Naive B cell (primary cell): ENCODE results near the gene TAOK1. TPM values are rescaled to one million over a fixed set of nuclear protein-coding genes. Genes with fewer than 3 reads are reported as not detected.
A peak's percentile ranks its signal among the peaks of the same experiment; 100 is the strongest.

Experiments
- ATAC-seq, 2 donors: fragments of 150-1000 bp; cut with Tn5 transposase; 2 replicates each; pipeline ENCODE4 v1.10.0; 2021; ENCODE audit warnings: low read depth in 2 of 2, mild to moderate bottlenecking in 2 of 2, moderate library complexity in 2 of 2
- DNase-seq: peaks from one replicate; pipeline ENCODE4 v3.0.0; 2022
- H3K27ac Mint-ChIP-seq, 6 donors: one replicate each; pipeline ENCODE4 v1.8.0; 2020 to 2022; ENCODE audit warnings: mild to moderate bottlenecking in 6 of 6, mixed read lengths in 6 of 6, moderate library complexity in 5 of 6, inconsistent platforms in 2 of 6
- H3K27me3 Mint-ChIP-seq, 3 donors: one replicate each; pipeline ENCODE4 v1.8.0; 2021 to 2022; ENCODE audit warnings: mixed read lengths in 3 of 3, mild to moderate bottlenecking in 1 of 3
- H3K36me3 Mint-ChIP-seq, 2 donors: one replicate each; pipeline ENCODE4 v1.8.0; 2020 to 2022; ENCODE audit warnings: mixed read lengths in 2 of 2, inconsistent platforms in 1 of 2, mild to moderate bottlenecking in 1 of 2
- H3K4me1 Mint-ChIP-seq, 3 donors: one replicate each; pipeline ENCODE4 v1.8.0; 2020 to 2022; ENCODE audit warnings: mixed read lengths in 3 of 3, inconsistent platforms in 1 of 3, mild to moderate bottlenecking in 1 of 3, moderate library complexity in 1 of 3
- H3K4me3 Mint-ChIP-seq, 8 donors: one replicate each; pipeline ENCODE4 v1.8.0; 2020 to 2022; ENCODE audit warnings: mild to moderate bottlenecking in 8 of 8, mixed read lengths in 8 of 8, moderate library complexity in 8 of 8, inconsistent platforms in 2 of 8
- H3K9me3 Mint-ChIP-seq, 7 donors: one replicate each; pipeline ENCODE4 v1.8.0; 2020 to 2022; ENCODE audit warnings: mixed read lengths in 7 of 7, mild to moderate bottlenecking in 5 of 7, inconsistent platforms in 2 of 7, moderate library complexity in 1 of 7
- polyA plus RNA-seq, 6 donors: library from polyadenylated mRNA; unstranded; fragments of 300-500 nt; fragmentation: Illumina TruSeq; gene quantifications; one replicate each; pipeline ENCODE4 v1.2.3, GENCODE V29; 2021; ENCODE audit warnings: low read depth in 6 of 6

The TAOK1 gene
- polyA plus RNA-seq, 6 donors from 2014 or later = 0.06 to 6.9 (median 3.8) TPM

DNA sequence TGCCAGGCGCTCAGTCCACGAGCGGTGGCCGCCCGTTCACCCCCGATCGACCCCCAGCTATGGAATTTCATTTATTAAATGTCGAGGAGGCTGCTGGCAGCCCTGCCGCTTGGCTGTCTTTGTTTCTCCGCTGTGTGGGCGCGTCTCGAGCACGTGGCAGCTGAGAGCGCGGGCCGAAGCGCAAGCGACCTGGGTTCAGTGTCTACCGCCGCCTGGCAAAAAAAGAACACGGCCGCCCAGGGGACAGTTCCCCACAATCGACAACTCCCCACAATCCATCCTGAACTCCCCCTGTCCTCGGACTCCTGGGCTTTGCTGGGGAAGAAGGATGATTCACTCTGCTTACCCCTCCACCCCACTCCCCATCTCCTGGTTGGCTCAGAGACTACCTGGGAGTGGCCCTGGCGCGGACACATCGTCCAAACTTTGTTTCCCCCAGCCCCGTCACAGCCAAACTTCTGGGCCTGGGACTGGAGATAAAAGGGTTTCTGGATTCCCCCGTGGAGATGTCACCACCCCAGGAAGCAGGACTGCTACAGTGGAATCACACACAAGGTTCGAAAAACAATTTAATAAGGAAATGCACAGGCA lies 201.1 kb downstream of the TAOK1 start:
- H3K27ac Mint-ChIP-seq = peak overlapping the region in 1 of 6 donors; percentile 19
- H3K4me1 Mint-ChIP-seq = peaks cover 35 to 66% (median 55%) of the 10 kb centered on the region in 3 donors
- no peaks in the 10 kb centered on the region for H3K36me3 Mint-ChIP-seq
- peak; percentile 28 for DNase-seq
- H3K9me3 Mint-ChIP-seq = no peaks in the 10 kb centered on the region
- peaks cover 0 to 10% (median 0%) of the 10 kb centered on the region in 3 donors for H3K27me3 Mint-ChIP-seq
- peak overlapping the region; percentile 84 to 94 (median 88) for H3K4me3 Mint-ChIP-seq
- ATAC-seq = no peak

DNA sequence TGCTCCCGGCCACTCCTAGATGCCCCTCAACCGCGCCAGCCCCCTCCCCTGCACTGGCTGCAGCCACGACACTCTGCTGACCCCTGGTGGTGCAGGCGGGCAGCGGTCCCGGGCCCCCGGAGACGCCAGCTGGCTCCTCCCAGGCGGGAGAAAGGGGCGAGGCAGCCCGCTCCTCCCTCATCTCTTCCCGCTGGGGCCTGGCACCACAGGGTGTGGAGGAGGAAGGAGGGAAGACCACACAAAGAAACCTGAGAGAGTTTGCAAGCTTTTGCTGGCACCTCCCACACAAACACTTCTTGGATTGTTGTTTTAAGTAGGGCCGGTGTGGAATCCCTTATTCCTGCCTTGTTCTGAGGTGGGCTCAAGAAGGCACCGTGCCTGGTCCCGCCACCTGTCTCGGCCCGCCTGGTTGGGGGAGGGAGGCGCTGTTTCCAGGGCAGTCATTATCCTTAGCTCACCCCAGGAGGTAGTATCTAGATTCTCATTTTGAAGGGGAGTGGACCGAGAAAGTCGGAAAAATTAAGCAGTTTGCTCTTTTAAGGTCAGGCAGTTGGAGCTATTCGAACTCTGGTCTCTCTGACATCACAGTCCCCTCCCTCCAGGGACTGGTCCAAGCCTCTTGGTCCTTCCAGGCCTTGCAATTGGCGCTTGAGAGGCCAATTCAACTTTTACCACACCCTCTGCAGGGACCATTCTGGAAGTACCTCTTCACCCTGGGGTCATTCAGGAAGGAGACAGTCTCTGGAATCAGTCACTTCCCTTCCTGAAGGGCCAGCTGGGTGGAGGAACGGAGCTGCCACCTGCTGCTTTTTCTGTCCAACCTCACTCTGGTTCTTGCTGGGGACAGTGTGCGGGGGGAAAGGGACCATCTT lies 201.8 kb downstream of the TAOK1 start:
- Mint-ChIP-seq H3K27me3 (peaks cover 0 to 10% (median 0%) of the 10 kb centered on the region in 3 donors), H3K4me3 (peak overlapping the region; percentile 84 to 94 (median 90)), H3K4me1 (peaks cover 35 to 59% (median 48%) of the 10 kb centered on the region in 3 donors), H3K9me3 (no peaks in the 10 kb centered on the region), H3K36me3 (no peaks in the 10 kb centered on the region), H3K27ac (peak overlapping the region in 3 of 6 donors; percentile 38 to 82 (median 41))
- DNase-seq (peak; percentile 77), ATAC-seq (peak; percentile 47 to 49)

DNA sequence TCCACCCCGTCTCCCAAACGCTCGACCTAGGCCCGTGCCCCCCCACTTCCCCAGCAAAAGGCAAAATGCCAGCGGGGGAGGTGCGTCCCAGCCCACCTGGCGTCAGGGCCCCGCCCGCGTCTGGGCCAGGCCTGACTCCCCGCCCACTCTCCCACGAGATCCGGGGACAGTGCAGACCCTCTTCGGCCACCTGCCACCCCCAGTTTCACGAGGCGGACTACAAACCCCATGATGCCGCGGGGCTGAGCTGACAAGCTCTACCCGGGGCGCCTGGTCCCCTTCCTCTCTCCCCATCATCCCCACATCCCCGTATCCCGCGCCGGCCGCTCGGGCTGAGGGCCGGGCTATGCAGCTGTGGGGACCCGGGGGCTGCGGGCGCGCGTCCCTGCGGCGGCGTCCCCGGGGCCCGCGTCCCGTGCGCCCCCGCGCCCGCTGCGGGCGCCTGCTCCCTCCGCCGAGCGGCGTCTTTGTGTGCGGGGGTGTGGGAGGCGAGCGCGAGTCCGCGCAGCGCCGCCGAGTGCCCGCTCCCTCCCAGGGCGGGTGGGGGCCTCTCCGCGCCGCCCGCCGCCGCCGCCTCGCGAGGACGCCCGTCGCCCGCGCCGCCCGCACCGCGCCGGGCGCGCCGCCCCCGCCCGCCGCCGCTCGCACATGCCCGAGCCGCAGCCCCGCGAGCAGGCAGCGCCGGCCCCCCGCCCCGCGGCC lies 202.8 kb downstream of the TAOK1 start, which contains the start of gene ANKRD13B:
Gene ANKRD13B (plus strand): TSS at position 283 of the 702 bp plus-strand sequence. CDS start 490 bp downstream, outside the sequence.
- ATAC-seq = peak in 1 of 2 donors; percentile 6
- no peaks in the 10 kb centered on the region for H3K36me3 Mint-ChIP-seq
- H3K9me3 Mint-ChIP-seq = no peaks in the 10 kb centered on the region
- H3K4me3 Mint-ChIP-seq = peak within 1 kb of the TSS; percentile 84 to 94 (median 90)
- peaks cover 28 to 49% (median 38%) of the 10 kb centered on the region in 3 donors for H3K4me1 Mint-ChIP-seq
- H3K27me3 Mint-ChIP-seq = peaks cover 0 to 10% (median 0%) of the 10 kb centered on the region in 3 donors
- peak within 1 kb of the TSS in 4 of 6 donors; percentile 38 to 82 (median 55) for H3K27ac Mint-ChIP-seq
- DNase-seq = peak; percentile 34

DNA sequence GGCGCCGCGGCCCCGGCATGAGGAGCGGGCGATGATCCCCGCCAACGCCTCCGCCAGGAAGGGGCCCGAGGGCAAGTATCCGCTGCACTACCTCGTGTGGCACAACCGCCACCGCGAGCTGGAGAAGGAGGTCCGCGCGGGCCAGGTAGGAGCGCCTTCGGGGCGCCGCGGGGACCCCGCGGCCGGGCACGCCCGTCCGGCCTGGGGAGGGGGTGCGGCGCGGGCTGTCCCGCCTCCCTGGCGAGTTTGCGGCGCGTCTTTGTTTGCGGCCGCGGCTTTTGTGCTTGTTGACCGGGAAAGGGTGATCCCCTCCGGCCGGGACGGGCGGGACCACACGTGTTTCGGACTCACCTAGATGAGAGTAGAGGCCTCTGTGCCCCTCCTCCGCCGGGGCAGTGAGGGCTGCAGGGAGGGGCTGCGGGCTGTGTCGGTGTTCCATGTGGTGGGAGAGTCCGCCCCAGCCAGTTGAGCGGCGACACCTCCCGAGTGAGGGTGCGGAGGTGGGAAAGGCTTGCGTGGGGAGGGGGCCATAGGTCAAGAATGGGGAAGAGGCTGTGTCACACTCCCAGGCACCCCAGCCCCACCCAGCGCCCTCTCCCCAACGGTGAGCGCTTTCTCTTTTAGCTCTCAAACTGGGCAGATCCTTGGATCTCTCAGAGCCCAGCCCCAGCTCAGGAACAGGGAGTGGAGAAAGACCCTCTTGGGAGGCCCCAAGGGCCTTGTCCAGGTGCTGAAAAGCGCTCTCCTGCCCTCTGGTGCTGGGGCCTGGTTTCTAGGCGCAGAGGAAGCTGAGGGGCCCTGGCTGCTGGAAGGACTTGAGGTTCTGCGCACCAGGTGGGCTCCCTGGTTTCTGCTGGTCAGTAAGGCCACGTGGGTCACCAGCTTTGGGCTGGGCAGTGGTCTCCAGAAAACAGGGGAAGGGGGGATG lies 203.7 kb downstream of the TAOK1 start:
- H3K4me1 Mint-ChIP-seq = peaks cover 24 to 44% (median 34%) of the 10 kb centered on the region in 3 donors
- peak overlapping the region in 1 of 6 donors; percentile 33 for H3K27ac Mint-ChIP-seq
- DNase-seq = no peak
- no peak for ATAC-seq
- H3K9me3 Mint-ChIP-seq = no peaks in the 10 kb centered on the region
- peak overlapping the region; percentile 71 to 90 (median 84) for H3K4me3 Mint-ChIP-seq
- H3K36me3 Mint-ChIP-seq = no peaks in the 10 kb centered on the region
- H3K27me3 Mint-ChIP-seq = peaks cover 0 to 10% (median 0%) of the 10 kb centered on the region in 3 donors

DNA sequence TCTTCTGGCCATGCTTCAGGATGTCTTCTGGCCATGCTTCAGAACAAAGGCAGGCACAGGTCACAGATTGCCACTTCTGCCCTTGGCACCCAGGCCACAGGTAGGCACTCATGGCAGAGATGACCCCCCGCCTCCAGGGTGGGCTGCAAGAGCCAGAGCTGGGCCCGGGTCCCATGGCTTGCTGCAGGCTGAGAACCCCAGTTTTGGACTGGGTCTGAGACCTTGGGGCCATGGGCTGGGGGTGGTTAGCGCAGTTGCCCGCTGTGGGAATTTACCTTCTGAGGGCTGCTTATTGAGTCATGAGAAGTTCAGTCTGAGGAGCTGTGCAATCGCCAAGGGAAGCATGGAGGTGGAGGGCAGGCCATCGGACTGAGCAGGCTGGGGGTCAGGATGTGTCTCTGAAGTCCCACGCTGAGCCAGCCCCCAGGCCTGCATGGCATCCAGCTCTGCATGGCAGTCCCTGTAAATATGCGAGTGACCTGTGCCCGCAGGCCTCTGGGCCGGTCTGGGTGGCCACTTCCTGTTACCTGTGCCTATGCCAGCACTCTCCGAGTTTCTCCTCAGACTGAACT lies 204.4 kb downstream of the TAOK1 start:
- peaks cover 24 to 44% (median 34%) of the 10 kb centered on the region in 3 donors for H3K4me1 Mint-ChIP-seq
- ATAC-seq = no peak
- H3K9me3 Mint-ChIP-seq = no peaks in the 10 kb centered on the region
- H3K4me3 Mint-ChIP-seq = peak overlapping the region in 7 of 8 donors; percentile 71 to 90 (median 85)
- H3K36me3 Mint-ChIP-seq = no peaks in the 10 kb centered on the region
- no peak overlapping the region for H3K27ac Mint-ChIP-seq
- H3K27me3 Mint-ChIP-seq = peaks cover 0 to 10% (median 0%) of the 10 kb centered on the region in 3 donors
- DNase-seq = no peak

DNA sequence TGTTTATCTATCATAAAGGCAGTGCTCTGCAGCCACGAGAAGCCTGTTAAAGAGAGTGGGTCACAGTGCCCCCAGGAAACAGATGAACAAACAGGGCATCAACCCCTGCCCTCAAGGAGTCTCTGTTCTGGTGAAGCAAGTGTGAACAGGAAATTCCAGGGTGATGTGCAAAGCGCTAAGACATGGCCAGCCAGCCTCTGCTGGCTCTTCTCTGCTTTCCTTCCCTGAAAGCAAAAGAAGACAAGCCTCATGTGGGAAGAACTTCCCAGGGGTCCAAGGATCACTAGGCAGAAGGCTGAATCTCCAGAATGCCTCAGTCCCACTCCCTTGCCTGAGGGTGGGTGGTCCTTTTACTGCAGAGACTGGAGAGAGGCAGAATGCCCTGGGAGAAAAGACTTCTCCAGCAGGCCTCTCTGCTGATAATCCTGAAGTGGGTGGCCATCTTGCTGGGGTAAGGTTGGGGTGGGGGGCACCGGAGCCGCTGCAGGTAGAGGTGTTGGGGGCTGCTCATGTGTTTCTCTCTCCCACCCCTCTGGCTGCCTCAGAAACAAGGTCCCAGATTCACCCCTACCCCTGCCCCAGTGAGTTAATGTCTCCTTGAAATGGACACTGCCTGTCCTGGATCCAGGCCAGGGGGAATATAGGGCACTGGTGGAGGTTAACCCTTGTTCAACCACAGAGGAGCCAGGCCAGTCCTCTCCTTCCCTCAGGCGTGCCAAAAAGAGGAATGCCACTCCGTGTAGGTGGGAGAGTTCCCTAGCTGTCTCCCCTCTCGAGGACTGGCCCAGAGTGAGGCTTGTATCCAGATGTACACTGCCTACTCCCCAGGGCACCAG lies 205.2 kb downstream of the TAOK1 start:
- peak overlapping the region in 5 of 8 donors; percentile 62 to 90 (median 82) for H3K4me3 Mint-ChIP-seq
- H3K4me1 Mint-ChIP-seq = peaks cover 17 to 36% (median 29%) of the 10 kb centered on the region in 3 donors
- no peak for ATAC-seq
- H3K9me3 Mint-ChIP-seq = no peaks in the 10 kb centered on the region
- peaks cover 0 to 10% (median 0%) of the 10 kb centered on the region in 3 donors for H3K27me3 Mint-ChIP-seq
- DNase-seq = no peak
- H3K27ac Mint-ChIP-seq = no peak overlapping the region
- no peaks in the 10 kb centered on the region for H3K36me3 Mint-ChIP-seq

DNA sequence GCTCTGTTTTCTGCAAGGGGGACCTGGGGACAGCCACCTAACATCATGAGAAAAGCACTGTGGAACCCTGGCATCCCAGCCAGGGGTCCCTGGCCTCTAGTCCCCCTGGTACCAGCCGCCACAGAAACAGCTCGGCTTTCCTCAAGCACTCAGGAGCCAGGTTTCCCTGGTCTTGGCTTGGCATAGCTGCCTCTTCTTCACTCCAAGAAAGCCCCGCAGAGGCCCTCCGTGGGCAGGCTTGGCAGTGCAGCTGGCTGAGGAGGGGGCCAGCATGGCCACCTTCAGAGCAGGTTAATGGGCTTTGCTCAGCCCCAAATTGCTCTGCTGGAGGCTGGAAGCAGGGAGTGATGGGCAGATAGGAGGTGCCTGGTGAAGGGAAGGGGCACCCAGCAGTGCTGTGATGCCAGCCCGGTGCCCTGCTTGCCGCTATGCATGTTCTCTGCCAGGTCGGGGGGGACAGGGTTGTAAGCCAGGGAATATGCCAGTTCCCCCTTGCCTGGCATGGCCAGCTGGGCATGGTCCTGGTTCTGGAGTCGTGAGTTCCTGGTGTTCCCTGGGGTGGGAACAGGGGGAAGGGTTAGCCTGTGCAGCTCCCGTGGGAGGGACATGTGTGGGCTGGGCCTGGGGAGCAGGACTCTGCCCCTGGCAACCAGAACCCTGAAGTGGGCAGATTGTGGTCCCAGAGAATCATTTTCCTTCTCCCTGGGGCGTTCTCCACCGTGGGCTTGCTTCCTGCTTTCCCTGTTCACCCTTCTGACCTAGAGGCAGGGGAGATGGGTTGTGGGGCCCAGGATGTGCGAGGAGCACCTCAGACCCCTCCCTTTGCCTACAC lies 206.0 kb downstream of the TAOK1 start:
- Mint-ChIP-seq H3K9me3 (no peaks in the 10 kb centered on the region), H3K36me3 (no peaks in the 10 kb centered on the region), H3K27me3 (peaks cover 0 to 10% (median 0%) of the 10 kb centered on the region in 3 donors), H3K27ac (no peak overlapping the region), H3K4me3 (no peak overlapping the region), H3K4me1 (peaks cover 12 to 28% (median 20%) of the 10 kb centered on the region in 3 donors)
- ATAC-seq (no peak), DNase-seq (no peak)

DNA sequence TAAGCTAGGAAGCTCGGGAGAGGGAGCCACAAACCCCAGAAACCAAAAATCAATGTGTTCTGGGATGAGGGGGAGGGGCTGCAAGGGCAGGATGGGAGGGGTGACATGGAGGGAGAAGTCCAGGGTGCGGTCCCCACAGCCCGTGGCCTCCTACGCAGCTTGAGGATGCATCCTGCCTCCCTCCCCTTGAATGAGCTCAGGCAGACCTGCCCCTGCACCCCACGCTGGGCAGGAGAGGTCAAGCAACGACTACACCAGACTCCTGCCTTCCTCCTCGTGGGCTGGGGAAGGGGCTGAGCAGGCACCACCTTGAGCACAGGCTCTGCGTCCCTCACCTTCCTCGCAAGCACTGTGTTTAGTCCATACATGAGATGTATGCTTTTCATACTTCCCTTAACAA lies 206.6 kb downstream of the TAOK1 start:
- H3K27ac Mint-ChIP-seq = no peak overlapping the region
- DNase-seq (no peak), ATAC-seq (no peak)
- H3K36me3 Mint-ChIP-seq = no peaks in the 10 kb centered on the region
- peaks cover 6 to 22% (median 16%) of the 10 kb centered on the region in 3 donors for H3K4me1 Mint-ChIP-seq
- H3K4me3 Mint-ChIP-seq = peak overlapping the region in 1 of 8 donors; percentile 41
- peaks cover 0 to 10% (median 0%) of the 10 kb centered on the region in 3 donors for H3K27me3 Mint-ChIP-seq
- no peaks in the 10 kb centered on the region for H3K9me3 Mint-ChIP-seq

DNA sequence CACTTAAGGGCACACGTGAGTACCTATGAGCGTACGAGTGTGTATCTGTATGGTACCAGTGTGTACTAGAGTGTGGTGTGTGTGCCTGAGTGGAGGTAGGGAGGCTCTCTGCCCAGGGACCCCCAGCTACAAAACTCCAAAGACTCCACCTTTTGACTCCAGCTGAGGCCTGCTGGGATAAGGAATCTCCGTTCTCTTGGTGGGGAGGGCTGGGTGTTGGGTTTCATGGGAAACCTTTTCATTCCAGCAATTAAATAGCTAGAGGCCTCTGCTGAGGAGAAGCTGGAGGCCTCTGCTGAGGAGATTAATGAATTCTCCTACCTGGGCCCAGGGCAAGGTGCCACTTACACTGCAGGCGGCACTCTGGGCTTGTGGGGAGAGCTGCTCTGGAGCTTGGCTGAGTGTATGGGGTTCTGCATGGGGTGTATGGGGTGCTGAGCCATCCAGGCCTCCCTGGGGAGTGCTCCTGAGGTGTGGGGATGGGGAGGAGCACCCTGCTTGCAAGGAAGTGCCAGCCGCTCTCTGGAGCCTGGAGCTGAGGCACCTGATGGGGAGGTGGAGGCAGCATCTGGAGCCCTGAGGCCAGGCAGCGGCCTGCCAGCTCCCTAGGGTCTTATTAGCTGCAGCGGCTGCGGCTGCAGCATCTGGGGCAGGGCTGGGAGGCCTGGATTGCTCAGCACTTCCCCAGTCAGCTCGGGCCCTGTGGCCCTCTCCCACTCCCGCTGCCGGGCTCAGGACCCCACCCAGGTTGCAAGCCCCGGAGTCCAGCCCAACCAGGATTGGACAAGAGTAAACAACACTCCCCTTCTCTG lies 207.4 kb downstream of the TAOK1 start:
- no peak for DNase-seq
- Mint-ChIP-seq H3K27me3 (peaks cover 0 to 10% (median 0%) of the 10 kb centered on the region in 3 donors), H3K9me3 (no peaks in the 10 kb centered on the region), H3K4me3 (peak overlapping the region in 1 of 8 donors; percentile 41), H3K27ac (no peak overlapping the region), H3K4me1 (peaks cover 5 to 16% (median 9%) of the 10 kb centered on the region in 3 donors), H3K36me3 (no peaks in the 10 kb centered on the region)
- ATAC-seq = no peak
